Cardiac fibroblast (primary cell): ENCODE results near the gene STK11.

Source experiments
- DNase-seq, 2 donors: peaks; one replicate each; pipeline versions ENCODE4 v3.0.0 to v3.0.0-alpha.2; 2010; ENCODE audit warnings: low read depth in 2 of 2
- H3K4me3 ChIP-seq, 2 donors: replicated peaks in 1 of 2; 1 replicate in 1 of 2; 2 replicates in 1 of 2; pipeline ENCODE4 v1.5.1; 2011; ENCODE audit warnings: low read depth in 2 of 2, low read length in 2 of 2, mild to moderate bottlenecking in 2 of 2, moderate library complexity in 1 of 2
- CTCF ChIP-seq: IDR thresholded peaks from one replicate; pipeline ENCODE4 v1.5.1; 2011; ENCODE audit warnings: low read depth, mild to moderate bottlenecking, low read length, inconsistent platforms

The STK11 gene

GRCh38 chr19:1264801-1265614 lies 59.4 kb downstream of the STK11 start:
- no peak for TF ChIP-seq CTCF
- H3K4me3 ChIP-seq = no peak overlapping the region
- DNase-seq = peak; percentile 86 to 94

GRCh38 chr19:1265615-1266128 lies 60.1 kb downstream of the STK11 start:
- DNase-seq = peak; percentile 68 to 92
- H3K4me3 ChIP-seq = peak overlapping the region; percentile 22 to 53
- no peak for TF ChIP-seq CTCF

GRCh38 chr19:1266129-1266915 lies 60.7 kb downstream of the STK11 start:
- TF ChIP-seq CTCF = no peak
- peak overlapping the region; percentile 40 to 53 for H3K4me3 ChIP-seq
- DNase-seq = peak; percentile 89 to 92

GRCh38 chr19:1266916-1267476 lies 61.4 kb downstream of the STK11 start:
- peak; percentile 60 for TF ChIP-seq CTCF
- peak overlapping the region; percentile 40 to 53 for H3K4me3 ChIP-seq
- peak in 1 of 2 donors; percentile 64 for DNase-seq

- H3K4me3 ChIP-seq = peak overlapping the region in 1 of 2 donors; percentile 53
Measured at GRCh38 chr19:1267477-1268225, 62.1 kb downstream of the STK11 start.

More at GRCh38 chr19:1267477-1268225, 62.1 kb downstream of the STK11 start:
- peak in 1 of 2 donors; percentile 16 for DNase-seq
- TF ChIP-seq CTCF = no peak
